GM12892 (cell line): ENCODE results near the gene ZNF138.
"Not testable (repeated sequence)": the region's sequence is repeated elsewhere in the genome, so short reads cannot be mapped to it uniquely, and the experiment has no call there.

ENCODE experiments used
- POLR2A ChIP-seq: IDR thresholded peaks from 2 replicates; pipeline ENCODE4 v1.6.1; 2011; ENCODE audit warnings: low read depth, low read length, control low read depth
- POLR2AphosphoS5 ChIP-seq: IDR thresholded peaks from 2 replicates; pipeline ENCODE4 v1.6.1; 2011; ENCODE audit warnings: low read depth, low read length, control low read depth
- TAF1 ChIP-seq: IDR thresholded peaks from 2 replicates; pipeline ENCODE4 v1.6.1; 2011; ENCODE audit warnings: low read depth, mild to moderate bottlenecking, control low read depth, low read length, borderline replicate concordance

- not testable (repeated sequence) for TF ChIP-seq POLR2AphosphoS5, TAF1, POLR2A
Observed at GRCh38 chr7:64784842-64785241, 9.4 kb upstream of the ZNF138 start.
